GM18498 (cell line): ENCODE results near the gene SLC7A4.
A peak's percentile ranks its signal among the peaks of the same experiment; 100 is the strongest.
"Not testable (repeated sequence)": the region's sequence is repeated elsewhere in the genome, so short reads cannot be mapped to it uniquely, and the experiment has no call there.

Experiments
- ATAC-seq: cut with Tn5 transposase; IDR thresholded peaks from one replicate; pipeline ENCODE4 v1.9.1; 2021; ENCODE audit warnings: mild to moderate bottlenecking, moderate library complexity; ENCODE audit not compliant: unreplicated experiment

SLC7A4 gene

DNA sequence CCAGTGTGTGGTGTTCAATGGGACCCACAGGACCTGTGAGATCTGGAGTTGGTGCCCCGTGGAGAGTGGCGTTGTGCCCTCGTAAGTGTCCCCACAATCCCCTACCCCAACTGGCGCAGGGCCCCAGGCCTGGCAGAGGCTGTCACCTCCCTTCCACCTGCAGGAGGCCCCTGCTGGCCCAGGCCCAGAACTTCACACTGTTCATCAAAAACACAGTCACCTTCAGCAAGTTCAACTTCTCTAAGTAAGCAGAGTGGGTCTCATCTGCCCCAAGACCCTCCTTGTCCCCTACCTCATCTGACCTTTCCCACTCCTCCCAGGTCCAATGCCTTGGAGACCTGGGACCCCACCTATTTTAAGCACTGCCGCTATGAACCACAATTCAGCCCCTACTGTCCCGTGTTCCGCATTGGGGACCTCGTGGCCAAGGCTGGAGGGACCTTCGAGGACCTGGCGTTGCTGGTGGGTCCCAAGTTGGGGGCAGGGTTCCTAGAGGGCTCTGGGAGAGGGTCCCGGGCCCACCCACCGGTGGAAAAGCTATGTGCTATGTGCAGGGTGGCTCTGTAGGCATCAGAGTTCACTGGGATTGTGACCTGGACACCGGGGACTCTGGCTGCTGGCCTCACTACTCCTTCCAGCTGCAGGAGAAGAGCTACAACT lies 9.3 kb downstream of the SLC7A4 start:
- no peak for ATAC-seq

DNA sequence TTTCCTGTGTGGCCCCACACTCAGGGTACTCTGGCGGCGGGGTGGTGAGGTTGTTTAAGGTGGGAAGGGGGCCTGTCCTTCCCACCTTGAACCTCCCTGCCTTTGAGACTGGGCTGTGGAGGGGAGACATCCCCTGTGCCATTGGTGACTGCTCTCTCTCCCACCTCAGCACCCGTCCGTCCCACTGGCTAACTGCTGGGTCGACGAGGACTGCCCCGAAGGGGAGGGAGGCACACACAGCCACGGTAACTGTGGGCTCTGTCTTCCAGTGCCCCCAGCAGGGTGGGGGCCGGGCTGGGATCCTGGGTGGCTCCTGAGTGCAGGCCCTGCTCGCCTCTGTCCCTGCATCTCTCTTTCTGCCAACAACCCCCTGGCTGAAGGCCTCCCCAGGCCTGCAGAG lies 9.9 kb downstream of the SLC7A4 start:
- no peak for ATAC-seq

DNA sequence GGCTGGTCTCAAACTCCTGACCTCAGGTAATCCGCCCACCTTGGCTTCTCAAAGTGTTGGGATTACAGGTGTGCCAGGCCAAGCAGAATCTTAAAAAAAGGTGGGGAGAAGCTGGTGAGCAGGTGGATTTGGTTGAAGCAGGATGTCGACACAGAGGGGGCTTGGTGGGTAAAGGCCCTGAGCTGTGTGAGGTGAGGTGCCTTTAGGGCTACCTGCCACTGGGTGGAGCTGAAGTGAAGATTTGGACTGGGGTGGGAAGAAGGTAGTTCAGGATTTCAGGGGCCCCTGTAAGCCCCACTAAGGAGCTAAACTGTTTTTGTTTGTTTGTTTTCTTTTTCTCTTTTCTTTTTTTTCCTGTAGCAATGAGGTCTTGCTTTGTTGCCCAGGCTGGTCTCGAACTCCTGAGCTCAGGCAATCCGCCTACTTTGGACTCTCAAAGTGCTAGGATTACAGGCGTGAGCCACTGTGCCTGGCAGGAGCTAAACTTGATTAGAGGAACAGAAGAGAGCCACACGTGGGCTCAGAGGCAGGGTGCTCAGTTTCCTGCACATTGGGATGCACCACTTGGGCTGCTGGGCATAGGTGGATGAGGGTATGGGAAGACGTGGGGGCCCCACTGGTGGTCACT lies 11.4 kb downstream of the SLC7A4 start:
- ATAC-seq: no peak

DNA sequence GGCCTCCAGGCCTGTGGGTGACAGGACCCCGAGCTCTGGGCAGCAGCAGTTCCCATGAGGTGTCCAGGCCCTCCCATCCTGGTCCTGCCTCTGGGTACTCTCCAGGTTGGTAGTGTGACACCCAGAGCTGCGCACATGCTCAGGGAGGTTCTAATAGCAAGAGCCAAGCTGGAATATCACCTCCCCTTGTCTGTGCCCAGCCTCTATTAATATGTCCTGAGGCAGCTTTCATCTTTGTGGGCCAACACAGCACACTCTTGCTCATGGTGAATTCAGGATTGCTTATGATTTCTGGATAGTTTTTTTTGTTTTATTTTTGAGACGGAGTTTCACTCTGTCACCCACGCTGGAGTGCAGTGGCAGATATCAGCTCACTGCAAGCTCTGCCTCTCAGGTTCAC lies 14.0 kb downstream of the SLC7A4 start:
- no peak for ATAC-seq

DNA sequence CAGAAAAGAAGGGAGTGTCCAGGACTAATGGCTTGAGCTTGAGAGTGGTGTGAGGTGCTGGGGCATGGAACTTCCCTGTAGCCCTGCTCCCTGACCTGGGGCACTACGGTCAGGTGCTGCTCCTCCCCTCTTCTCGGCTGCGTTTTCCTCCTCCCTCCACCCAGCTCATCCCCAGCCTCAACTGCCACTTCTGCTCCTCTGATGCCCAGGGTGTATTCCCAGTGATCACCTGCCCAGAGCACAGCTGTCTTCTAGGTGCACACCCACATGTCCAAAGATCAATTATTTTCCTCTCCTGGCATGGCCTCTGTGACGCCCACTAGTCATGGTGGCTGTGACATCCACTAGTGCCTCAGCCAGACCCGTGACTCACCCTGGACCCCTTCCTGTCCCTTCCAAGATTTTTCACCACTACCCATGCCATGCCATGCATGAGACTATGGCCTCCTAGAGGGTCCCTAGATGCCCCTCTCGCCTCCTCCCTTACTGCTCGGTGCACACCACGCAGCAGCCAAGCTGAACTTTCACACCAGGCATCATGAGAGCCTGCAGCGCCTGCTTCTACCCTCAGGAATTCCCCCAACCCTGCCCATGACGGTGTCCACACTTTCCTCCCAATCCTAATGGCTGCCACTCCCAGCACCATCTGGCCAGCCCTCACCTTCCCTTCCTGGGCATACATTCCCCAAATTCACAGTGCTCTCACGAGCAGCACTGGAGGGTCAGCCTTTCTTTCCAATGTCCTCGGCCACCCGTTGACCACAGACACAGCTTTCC lies 15.5 kb downstream of the SLC7A4 start:
- ATAC-seq: no peak

DNA sequence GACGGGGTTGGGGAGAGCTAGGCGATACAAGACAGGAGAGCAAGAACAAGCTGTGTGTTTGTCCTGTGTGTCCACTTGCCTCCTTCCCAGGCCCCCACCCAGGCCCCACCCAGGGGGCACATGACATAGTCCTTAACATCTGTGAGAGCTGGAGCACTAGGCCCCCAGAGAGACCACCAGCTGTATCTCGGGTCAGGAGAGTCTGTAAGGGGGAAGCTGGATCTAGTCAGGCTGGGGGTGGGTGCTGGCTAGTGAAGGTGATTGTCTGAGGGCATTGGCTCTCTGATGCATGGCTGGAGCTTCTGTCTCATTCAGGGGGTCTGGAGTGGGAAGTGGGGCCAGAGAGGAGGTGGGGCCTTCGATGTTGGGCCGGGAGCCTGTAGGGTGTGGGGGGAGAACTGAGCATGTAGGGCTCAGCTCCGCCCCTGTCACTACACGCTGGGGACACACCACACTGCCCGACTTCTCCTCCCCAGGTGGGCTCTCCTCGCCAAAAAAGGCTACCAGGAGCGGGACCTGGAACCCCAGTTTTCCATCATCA lies 16.8 kb downstream of the SLC7A4 start:
- no peak for ATAC-seq

DNA sequence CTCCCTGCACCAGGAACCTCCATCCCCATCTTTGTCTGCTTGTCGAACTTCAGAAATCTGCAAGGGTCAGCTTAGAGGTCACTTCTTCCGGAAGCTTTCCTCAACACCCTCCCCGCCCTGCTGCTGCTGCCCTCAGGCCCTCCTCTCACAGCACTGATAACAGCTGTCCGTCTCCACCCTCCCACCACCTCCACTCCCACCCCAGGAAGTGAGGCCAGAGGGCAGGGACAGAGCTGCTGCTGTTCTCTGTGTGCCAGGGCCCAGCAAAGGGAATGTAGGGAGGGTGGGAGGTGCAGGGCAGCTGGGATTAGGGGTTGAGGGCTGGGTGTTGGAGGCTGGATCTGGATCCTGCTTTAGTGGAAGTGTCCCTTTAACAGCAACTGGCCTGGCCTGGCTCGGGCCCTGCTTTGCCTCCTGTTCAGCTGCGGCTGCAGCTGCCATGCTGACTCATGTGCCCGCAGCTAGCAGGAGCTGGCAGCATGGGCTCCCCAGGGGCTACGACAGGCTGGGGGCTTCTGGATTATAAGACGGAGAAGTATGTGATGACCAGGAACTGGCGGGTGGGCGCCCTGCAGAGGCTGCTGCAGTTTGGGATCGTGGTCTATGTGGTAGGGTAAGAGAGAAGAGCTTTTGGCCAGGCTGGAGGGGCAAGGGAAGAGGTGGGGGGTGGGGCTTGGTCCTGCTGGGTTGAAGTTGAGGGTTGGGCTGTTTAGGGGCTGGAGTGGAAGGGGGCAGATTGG lies 17.5 kb downstream of the SLC7A4 start, which contains the start of gene P2RX6:
Gene P2RX6 (plus strand): TSS at position 440 of the 740 bp plus-strand sequence. CDS start 10 bp downstream, at position 450.
- ATAC-seq: no peak

DNA sequence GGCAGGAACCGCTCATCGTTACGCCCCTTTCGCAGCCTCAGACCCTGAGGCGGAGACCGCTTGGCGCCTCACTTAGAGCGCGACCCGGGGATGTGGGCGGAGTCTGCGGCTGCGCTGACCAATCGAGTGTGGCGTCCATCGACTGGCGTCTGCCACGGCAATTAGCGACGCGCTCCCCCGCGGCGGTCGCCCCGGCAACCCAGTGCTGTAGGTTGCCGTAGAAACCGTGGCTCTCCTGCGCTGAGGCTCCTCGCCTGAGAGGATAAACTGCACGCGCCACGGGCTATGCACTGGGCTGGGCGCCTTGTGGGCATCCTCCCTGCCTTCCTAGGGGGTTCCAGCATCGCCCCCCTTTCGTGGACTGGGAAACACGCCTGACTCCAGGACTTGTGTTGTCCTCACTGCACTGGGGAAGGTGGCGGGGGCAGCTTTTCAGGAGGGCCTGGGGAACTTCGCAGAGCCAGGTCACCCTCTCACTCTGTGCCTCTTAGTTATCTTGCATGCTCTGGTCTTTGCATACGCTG lies 18.1 kb downstream of the SLC7A4 start:
- peak; percentile 79 for ATAC-seq

DNA sequence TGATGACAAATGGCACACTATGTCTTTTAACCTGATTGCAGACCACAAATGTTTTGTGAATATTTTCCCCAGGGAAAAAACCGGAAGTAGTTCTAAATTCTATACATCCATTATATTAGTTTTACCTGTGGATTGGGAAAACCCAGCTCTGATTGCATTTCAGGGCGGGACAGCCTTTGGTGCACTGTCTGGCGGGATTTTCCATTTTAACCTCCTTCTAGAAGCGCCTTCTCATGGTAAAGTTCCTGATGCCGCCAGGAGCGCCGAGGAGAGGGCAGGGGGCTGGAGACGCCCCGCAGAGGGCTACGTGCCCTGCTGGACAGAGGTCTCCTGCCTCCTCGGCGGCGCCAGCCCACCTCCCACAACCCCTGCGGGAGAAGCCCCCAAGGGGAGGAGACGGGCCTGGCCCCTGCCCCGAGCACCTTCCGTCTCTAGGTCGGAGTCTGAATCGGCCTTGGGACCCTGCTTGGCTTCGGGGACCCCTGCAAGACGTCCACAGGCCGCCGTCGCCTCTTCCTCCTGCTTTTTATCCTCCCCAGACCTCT lies 18.6 kb downstream of the SLC7A4 start:
- no peak for ATAC-seq

DNA sequence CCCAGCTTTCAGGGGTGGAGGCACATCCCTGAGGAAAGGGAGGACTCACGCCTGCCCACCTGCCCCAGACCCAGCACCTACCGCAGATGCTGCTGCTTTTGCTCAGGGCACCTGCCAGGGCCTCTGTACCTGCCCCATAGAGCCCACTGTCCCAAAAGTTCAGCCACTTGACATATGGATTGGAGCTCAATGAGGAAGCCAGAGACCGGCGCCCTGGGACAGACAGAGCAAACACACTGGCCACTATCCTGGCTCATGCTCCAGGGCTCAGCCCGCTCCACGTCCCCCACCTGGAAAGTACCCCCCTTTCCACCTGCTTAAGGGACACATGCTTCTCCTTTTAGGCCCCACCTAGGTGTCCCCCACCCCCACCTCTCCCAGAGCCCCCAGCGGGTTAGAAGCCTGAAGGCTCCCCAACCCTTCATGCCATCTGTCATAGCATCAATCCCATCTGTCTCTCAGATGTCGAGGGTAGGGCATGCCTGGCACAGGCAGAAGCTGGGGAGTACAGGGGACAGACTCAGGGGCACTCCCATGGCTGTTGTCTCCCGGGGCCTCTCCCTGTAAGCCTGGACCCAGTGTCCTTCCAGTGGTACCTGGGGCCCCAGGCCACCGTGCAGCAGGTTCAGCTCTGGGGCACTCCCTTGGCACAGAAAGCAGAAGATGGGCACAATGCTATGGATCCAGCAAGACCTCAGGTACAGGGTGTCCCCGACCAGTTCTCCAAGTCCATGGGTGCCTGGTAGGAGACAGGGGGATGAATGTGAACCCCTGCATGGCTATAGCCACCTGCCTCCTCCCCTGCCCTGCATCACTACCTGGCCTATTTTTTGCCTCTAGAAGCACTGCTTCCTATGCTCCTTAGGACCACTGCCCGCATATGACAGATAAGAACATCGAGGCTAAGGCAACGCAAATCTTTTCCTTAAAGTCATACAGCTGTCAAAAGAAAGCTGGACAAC lies 19.6 kb downstream of the SLC7A4 start:
- ATAC-seq: no peak

DNA sequence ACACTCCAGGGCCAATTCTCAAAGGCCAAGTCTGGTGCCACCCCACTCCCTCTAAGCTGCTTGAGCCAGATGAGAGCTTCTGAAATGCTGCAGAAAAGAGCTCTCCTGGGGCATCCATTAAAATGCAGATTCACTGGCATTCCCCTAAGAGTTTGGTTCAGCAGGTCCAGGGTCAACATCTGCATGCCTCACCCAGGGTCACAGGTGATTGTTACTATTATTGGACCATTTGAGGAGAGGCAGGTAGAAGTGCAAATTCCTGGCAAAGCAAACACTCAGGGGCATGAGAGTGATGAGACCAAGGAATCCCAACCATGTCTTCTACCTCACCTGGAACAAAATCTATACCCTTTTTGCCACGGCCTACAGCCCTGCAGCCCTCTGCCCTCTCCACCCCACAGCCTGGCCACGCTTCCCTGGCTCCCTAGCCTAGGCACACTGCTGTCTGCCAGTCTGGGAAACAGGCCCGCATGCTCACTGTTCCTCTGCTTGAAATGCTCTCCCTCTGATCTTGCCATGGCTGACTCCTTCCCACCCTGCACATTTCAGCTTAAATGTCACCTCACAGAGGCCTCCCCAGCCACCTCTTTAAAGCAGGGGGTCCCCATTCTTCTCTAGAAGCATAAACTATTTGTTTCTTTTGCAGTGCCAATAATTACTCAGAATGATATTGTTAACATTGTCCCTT lies 21.8 kb downstream of the SLC7A4 start:
- ATAC-seq: no peak

DNA sequence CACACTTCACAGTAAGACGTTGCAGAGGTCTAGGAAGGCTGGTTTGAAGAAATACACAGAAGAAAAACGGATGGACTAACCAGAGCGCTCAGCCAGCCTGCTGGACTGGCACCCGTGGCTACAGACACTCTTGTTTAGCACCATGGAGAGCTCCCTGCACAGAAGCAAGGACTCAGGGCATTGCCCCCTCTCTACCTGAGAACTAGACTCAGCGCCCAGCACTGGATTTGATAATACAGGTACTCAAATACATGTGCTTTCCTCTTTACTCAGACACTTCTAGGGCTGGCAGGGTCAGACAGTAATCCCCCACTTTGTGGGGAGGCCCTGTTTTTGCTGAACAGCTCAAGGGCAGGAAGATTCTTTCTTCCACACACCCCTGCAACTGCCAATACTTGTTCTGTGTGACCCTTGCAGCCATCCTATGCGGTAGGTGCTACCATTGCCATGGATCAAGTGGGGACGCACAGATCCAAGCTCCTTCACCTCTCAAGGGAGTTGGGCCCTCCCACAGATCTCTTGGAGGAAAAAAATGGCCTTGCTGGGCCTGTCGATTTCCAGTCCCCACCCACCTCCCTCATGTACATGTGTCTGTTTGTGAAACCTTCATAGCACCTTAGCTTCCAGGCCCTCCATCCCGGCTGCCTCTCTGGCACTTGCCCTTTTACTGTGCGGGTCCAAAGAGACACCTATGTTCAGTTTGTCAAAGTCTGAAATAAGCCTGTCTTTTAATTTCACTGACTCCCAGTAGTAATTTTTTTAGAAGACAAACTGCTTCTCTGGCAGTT lies 22.5 kb downstream of the SLC7A4 start:
- ATAC-seq: no peak

DNA sequence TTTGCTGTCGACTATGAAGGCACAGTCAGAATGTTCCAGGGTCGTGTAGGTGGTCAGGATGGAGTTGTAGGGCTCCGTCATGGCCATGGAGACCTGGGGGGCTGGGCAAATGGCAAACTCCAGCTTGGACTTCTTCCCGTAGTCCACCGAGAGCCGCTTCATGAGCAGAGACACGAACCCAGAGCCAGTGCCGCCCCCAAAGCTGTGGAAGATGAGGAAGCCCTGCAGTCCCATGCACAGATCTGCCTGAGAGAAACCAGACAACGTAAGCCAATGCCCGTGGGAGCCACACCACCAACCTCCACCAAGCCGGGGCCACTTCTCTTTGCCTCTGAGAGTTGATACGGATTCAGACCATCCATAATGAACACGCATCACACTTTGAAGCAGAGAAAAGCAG lies 23.2 kb downstream of the SLC7A4 start:
- not testable (repeated sequence) for ATAC-seq

DNA sequence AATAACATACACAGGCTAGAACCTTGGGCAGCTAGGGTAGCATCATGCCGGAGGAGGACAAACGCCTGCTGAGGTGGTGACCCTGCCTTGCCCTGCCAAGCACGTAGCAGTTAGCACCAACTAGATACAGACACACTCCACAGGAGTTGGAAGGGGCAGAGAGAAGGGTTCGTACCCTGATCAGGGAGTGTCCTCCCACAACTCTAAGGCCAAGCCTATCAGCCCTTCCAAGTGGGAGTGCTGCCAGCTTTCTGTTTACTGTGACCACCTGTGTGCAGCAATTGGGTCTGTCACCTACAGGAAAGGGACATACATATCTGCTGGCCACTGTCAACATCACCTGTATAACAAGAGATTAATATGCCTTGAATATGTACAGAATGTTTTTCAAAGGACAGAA lies 28.6 kb downstream of the SLC7A4 start:
- ATAC-seq: no peak

DNA sequence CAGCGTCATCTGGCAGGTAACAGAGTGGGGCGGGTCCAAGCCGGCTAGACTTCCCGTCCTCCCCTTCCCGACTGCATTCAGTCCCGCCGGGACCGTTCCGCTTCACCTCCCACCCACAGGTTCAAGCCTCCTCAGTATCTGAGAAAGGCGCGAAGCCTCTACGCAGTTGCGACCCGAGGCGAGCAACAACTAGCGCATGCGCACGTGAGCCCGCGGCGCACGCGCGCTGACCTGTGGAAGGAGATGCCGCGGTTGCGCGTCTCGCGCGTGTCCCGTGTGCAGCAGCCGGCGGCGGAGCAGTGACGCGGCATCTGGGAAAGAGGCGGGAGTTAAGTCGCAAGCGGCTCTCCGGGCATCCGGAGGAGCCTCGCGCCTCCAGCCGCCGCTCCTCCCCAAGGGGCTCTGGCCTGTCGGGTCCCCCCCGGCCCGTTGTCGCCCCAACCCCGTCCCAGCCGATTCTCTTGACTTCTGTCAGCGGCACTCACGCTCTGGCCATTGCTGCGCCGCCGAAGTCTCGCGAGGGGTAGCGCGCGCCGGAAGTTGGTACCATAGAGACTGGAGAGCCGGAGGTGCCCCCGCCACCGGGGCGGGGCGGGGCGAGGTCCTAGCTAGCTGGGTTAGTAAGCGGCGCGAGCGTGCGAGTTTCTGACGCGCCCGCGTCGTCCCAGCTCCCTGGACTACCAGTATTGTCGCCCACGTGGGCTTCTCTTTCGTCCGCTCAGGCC lies 30.6 kb downstream of the SLC7A4 start, which contains the start of gene THAP7:
Gene THAP7 (minus strand): TSS at position 518 of the 725 bp plus-strand sequence. CDS start 207 bp downstream, at position 311.
- peak; percentile 88 for ATAC-seq

DNA sequence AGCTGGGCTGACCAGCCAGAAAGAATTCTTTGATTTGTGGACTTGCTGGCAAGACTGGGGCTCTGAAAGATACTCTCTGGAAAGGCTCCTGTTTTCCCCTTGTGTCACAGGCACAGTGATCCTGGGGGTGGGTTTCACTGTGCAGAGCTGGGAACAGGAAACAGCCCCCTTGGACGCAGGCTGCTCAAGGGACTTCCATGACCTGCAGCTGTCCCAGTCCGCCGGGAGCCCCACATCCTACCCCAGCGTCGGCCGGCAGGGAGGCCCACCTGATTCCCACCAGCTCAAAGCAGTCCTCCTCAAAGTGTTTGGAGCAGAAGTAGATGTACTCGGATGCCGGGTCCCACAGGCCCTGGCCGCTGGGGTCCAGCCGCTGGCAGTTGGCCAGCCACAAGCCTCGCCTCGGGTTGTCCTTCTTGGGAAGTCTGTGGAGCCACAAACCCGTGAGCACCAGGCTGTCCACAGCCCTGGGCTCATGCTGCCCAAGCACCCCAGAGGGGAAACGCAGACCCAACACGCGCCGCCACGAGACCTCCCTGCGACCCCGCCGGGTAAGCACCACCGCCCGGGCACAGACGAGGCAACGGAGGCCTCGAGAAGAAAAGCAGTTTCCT lies 31.3 kb downstream of the SLC7A4 start:
- ATAC-seq: no peak
